AG20443 (cell line): ENCODE measurements around the gene SLC16A3.
"Not testable (repeated sequence)": the region's sequence is repeated elsewhere in the genome, so short reads cannot be mapped to it uniquely, and the experiment has no call there.

Experiments used
- DNase-seq: peaks from one replicate; pipeline ENCODE4 v3.0.0; 2012; ENCODE audit warnings: low spot score, mixed read lengths

The SLC16A3 gene

DNA sequence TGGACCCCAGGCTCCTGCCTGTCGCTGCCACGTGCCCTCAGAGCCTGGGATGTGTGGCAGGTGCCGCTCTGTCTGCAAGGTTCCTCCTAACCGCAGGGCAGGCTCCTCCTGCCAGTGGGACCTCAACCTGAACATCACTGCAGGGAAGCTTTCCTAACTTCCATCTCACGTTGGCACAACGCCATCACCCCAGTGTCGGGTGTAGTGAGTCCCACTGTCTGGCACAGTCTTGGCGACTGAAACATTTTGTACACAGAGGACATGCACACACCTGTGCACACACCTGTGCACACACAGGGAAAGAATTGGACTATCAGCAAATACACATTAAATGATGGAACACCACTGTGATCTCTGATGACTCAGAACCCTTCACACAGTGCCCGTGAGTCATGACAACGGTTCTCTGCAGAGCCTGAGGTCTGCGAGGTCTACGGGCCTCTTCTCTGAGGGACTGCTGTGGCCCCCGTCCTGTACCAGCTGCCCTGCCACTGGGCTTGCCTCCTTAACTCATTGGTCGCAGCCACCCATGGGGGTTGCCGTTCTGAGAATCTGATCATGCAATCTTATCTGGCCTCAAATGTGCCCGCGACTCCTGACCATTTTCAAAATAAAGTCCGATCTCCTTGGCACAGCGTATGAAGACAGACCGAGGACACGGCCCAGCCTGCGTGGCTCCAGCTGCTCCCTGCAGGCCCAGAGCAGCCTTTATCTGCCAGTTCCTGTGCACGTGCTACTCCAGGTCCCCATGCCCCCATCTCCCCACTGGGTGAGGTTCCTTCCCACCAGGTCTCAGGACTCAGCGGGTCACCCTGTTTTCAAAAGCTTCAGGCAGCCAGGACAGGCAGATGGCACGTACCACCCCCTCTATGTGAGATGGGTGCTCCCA is 23.8 kb upstream of the SLC16A3 start:
- peak; percentile 77 for DNase-seq

DNA sequence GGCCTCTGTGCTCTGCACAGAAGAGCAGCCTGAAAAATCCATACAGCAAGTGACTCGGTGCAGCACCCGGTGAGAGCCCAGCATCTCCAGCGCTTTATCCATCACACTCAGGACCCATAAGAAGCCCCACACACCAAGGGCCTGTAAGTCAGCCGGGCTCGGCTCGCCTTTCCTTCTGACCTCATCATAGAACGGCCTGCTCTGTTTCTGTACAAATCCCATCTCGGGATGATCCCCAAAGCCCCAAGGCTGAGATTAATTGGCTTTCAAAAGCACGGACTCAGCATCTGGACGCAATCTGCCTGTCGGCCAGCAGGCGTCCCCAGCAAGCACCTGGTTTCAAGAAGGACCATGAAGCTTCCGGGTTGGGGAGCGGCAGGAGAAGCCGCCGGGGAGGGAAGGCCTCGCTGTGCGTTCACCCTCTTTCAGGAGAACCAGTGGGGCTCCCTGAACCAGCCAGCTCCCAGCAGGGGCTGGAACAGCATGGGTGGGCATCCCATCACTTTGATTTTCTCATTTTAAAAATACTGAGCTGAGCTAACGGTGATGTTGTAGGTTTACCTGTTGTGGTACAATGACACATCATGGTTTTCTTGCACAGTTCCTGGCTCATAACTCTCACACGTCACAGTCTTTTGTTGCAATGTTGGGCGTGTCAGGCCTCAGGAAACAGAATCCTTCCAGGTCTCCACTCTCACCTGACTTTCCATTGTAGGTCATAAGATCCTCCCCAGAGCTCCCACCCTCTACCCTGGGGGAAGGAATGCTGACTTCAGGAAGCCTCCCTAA is 22.9 kb upstream of the SLC16A3 start:
- DNase-seq: peak; percentile 90

DNA sequence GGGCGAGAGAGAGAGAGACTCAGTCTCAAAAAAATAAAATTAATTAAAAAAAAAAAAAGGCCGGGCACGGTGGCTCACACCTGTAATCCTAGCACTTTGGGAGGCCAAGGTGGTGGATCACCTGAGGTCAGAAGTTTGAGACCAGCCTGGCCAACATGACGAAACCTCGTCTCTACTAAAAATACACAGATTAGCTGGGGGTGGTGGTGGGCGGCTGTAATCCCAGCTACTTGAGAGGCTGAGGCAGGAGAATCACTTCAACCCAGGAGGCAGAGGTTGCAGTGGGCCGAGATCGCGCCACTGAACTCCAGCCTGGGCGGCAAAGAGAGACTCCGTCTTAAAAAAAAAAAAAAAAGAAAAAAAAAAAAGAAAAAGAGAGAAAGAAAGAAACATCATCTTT is 18.2 kb upstream of the SLC16A3 start:
- DNase-seq: not testable (repeated sequence)

GRCh38 chr17:82212331-82213250 is 16.3 kb upstream of the SLC16A3 start, which contains the start of gene CCDC57:
TSS of gene CCDC57 (minus strand) at chr17:82212842. CDS start at chr17:82201944, 10,898 bp downstream.
- peak; percentile 96 for DNase-seq

DNA sequence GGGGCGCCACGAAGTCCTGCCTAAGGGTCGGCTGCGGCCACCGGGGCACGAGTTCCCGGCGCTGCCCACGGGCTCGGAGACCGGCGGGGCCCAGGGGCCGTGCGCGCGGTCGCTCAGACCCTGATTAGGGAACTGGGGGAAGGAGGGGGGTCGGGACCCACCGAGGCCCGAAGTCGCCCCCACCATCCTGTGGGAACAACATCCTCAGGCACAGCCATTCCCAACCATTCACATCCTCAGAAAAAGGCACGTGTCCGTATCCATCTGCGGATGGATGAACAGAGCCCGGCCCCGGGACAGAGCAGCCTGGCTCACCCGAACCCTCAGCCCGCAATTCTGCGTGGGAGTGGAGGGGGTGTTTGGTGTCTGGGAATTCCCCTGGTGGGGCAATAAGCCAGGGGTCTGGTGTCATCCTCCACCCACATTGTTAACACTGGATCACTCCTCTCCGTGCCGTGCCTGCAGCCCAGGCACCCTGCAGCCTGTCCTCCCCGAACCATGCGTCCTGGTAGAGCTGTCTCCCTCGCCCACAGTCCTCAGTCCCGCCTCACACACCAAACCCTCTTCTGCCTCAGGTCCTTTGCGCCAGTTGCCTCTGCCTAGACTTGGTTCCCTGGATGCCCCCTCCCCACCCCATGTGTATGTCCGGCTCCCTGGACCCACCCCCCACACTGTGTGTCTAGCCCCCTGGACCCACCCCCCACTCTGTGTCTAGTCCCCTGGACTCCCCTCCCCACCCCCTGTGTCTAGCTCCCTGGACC is 15.4 kb upstream of the SLC16A3 start:
- DNase-seq: peak; percentile 86

DNA sequence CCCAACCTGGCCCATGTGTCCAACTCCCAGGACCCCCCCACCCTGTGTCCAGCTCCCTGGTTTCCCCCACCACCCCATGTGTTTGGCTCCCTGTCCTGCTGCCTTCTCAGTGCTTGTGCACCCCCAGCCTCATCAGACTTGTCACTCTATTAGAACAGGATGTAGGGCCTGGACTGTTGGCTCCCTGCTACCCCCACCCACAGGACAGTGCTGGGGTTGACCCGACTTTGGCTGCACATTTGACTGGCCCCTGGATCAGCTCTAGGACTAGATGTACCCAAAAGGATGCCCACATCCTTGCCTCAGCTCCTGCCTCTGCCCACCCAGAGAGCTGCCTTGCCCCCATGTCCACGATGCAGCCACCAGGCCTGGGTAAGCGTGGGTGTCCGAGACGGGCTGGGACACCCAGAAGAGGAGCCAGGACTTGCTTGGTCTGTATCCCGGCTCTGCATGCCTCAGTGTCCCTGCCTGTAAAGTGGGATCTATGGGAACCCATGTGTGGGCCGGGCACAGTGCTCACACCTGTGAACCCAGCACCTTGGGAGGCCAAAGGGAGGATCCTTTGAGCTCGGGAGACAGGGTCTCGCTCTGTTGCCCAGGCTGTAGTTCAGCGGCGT is 14.7 kb upstream of the SLC16A3 start:
- no peak for DNase-seq

GRCh38 chr17:82215095-82215971 is 13.5 kb upstream of the SLC16A3 start:
- DNase-seq: peak; percentile 54

GRCh38 chr17:82215972-82216300 is 12.9 kb upstream of the SLC16A3 start:
- no peak for DNase-seq

DNA sequence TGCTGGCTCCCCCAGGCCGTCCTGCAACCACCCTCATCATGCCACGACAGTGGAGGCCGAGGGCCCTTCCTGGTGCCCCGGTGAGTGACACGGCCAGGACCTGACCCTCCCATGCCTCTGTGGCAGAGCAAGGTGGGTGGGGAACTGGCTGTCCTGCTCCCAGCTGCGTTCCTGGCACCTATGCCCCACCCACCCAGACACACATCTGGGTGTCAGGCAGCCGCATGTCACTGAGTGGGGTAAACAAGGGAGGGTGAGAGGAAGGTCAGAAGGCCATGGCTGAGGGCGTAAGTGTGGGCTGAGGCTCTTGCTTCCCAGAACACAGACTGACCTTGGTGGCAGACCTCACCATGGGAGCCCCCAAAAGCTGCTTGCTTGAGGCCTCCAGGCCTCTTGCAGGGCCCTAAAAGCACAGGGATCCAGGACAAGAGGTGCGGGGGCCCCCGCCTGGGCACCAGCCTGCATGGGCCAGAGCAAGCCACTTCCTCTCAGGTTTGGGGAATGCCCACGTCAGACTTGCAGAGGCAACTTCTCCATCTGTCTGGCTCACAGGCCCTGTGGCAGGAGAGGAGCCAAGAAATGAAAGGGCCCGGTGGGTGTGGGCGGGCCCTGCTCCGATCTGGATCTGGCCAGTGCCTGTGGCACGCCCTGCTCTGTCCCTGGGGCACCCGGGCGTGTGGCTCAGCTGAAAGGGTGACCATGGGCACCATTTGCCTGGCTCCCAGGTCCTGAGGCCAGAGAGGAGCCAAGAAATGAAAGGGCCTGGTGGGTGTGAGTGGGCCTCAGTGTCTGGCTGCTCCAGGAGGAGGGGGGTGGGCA is 12.3 kb upstream of the SLC16A3 start:
- peak; percentile 87 for DNase-seq

GRCh38 chr17:82217120-82217529 is 11.7 kb upstream of the SLC16A3 start:
- DNase-seq: no peak

DNA sequence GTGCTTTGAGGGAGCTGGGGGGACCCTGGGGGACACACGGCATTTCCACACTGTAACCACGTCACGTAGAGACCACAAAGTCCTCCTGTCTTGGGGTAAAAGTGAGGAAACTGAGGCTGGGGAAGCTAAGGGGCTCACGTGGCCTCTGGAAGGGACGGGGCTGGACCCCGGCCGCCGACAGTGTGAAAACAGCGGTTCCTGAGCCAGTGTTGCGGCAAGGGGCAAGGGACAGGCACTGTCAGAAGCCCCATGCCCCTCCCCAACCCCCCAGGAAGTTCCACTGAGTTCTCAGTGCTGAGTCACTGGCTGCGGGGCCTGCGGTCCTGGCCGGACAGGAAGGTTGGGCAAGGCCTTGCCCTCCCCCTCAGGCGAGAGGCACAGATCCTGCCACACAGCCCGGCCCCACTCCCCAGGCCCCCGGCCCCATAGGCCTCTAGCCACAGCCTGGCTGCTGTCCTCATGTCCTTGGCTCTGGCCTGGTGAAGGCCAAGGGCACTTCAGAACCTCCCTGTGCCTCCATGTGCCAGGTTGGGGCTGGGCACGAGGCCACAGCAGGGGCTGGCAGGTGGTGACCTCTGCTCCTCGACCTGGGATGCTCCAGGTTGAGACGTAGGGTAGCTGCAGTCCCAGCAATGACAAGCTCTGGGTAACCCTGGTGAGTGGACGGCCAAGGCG is 11.2 kb upstream of the SLC16A3 start:
- peak; percentile 87 for DNase-seq

GRCh38 chr17:82218349-82219075 is 10.3 kb upstream of the SLC16A3 start:
- DNase-seq: no peak

DNA sequence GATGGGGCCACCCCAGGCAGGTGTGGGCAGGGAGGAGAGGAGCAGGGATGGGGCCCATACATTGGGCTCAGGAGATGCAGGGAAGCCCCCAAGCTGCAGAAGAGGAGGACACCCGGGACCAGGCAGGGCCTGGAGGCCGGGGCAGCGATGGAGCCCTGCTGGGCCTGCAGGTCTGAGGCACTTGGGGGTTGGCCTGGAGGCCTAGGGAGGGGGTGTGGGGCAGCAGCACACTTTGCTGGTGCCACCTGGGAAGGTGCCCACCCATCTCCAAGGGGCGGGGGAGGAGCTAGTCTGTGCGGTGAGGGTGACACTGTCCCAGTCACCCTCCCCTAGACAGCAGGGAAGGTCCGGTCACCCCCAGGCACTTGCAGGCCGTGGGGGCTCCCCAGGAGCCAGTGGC is 9.8 kb upstream of the SLC16A3 start:
- DNase-seq: no peak

DNA sequence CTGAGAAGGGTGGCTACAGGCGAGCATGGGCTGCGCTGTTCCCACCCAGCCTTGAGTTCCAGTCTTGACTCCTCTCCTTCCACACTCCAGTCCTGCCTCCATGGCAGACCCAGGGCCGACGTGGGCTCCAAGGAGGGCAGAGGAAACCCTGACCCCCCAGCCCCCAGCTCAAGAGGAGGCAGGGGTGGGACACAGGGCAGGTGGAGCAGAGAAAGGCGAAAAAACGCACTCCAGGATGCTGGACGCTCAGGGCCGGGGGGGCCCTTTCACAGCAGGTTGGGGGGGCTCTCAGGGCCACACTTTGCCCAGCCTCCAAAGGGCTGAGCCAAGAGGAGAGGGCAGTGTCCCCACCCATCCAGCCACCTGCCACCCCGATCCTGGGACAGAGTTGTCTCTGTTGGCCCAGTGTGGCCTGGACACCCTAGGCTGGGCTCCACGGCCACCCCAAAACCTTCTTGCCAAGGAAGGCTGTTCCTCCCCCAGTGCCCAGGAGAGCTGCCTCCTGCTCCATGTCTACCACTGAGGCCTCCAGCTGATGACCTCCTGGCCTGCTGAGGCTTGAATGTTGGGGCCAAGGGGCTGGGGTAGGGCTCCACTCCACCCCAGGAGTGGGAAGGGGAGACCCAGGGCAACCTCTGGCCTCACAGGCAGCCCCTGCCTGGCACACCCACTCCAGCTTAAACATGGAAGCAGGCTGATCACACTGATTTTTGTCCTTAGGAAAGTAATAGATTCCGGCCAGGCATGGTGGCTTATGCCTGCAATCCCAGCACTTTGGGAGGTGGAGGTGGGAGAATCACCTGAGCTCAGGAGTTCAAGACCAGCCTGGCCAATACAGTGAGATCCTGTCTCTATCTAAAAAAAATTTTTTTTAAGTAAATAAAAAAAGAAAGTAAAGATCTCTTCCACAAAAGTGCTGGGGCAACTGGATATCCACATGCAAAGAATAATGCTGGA is 8.8 kb upstream of the SLC16A3 start:
- DNase-seq: no peak

GRCh38 chr17:82221341-82221902 is 7.4 kb upstream of the SLC16A3 start:
- DNase-seq: no peak

- DNase-seq: no peak
These were observed 6.0 kb upstream of the SLC16A3 start for GRCh38 chr17:82222816-82223215.
